PC-9 (cell line): ENCODE results near the gene AMELX. TPM values are rescaled to one million over a fixed set of nuclear protein-coding genes. Genes with fewer than 3 reads are reported as not detected.

Experiments
- BruUV-seq: library from RNA; stranded (reverse); fragments of 400-500 nt; replicated peaks from 2 replicates; lab custom pipeline; 2021; lab: Mats Ljungman, UMichigan
- CTCF ChIA-PET: fragments of 300-600 bp; sonication (Branson Sonifier 250); formaldehyde crosslinking; loops from one replicate; lab custom pipeline; 2022; ENCODE audit warnings: antibody characterized with exemption; lab: Charles Lee
- POLR2A ChIA-PET: fragments of 300-600 bp; sonication (Branson Sonifier 250); formaldehyde crosslinking; loops from one replicate; lab custom pipeline; 2022; ENCODE audit warnings: antibody characterized with exemption; ENCODE audit not compliant: unreplicated experiment; lab: Charles Lee
- DNase-seq, 2 experiments: peaks; one replicate each; pipeline versions ENCODE4 v3.0.0 to v3.0.0-alpha.2; 2015 to 2022; ENCODE audit warnings: mixed read lengths in 1 of 2
- H2AFZ ChIP-seq: fragments of 200-600 bp; sonication (generic); 2 replicates; pipeline ENCODE4 v1.8.1; 2017; ENCODE audit warnings: antibody characterized with exemption
- H3F3A ChIP-seq: fragments of 200-600 bp; sonication (generic); 2 replicates; pipeline ENCODE4 v1.8.1; 2017; ENCODE audit warnings: antibody characterized with exemption, mild to moderate bottlenecking, low read depth; ENCODE audit not compliant: insufficient read depth
- H3K27ac ChIP-seq: fragments of 200-600 bp; sonication (generic); 2 replicates; pipeline ENCODE4 v1.6.1; 2016; ENCODE audit warnings: mixed run types
- H3K27me3 ChIP-seq: fragments of 200-600 bp; sonication (generic); 2 replicates; pipeline ENCODE4 v1.6.1; 2016; ENCODE audit warnings: low read depth, mixed run types; ENCODE audit not compliant: insufficient read depth
- H3K36me3 ChIP-seq: fragments of 200-600 bp; sonication (generic); 2 replicates; pipeline ENCODE4 v1.6.1; 2016; ENCODE audit warnings: low read depth, mixed run types
- H3K4me1 ChIP-seq: fragments of 200-600 bp; sonication (generic); replicated peaks from 2 replicates; pipeline ENCODE4 v1.6.1; 2016; ENCODE audit warnings: mixed run types; ENCODE audit not compliant: insufficient read depth
- H3K4me2 ChIP-seq: fragments of 200-600 bp; sonication (generic); 2 replicates; pipeline ENCODE4 v1.6.1; 2017; ENCODE audit warnings: mixed run types
- H3K4me3 ChIP-seq: fragments of 200-600 bp; sonication (generic); 2 replicates; pipeline ENCODE4 v1.6.1; 2016; ENCODE audit warnings: mixed run types
- H3K79me2 ChIP-seq: fragments of 200-600 bp; sonication (generic); 2 replicates; pipeline ENCODE4 v1.6.1; 2017; ENCODE audit warnings: low read depth, mixed run types
- H3K9me2 ChIP-seq: fragments of 200-600 bp; sonication (generic); 2 replicates; pipeline ENCODE4 v1.8.1; 2017; ENCODE audit warnings: mild to moderate bottlenecking; ENCODE audit not compliant: insufficient read depth
- H3K9me3 ChIP-seq: fragments of 200-600 bp; sonication (generic); 2 replicates; pipeline ENCODE4 v1.8.1; 2016; ENCODE audit warnings: low read depth; ENCODE audit not compliant: insufficient read depth
- H4K20me1 ChIP-seq: fragments of 200-600 bp; sonication (generic); 2 replicates; pipeline ENCODE4 v1.8.1; 2017; ENCODE audit not compliant: insufficient read depth
- EZH2 ChIP-seq: fragments of 200-600 bp; sonication (generic); IDR thresholded peaks from 2 replicates; pipeline ENCODE4 v1.8.0; 2017; ENCODE audit warnings: antibody characterized with exemption, low read depth
- intact Hi-C: fragments of 100-400 bp; cut with micrococcal nuclease; formaldehyde crosslinking; loops from one replicate; pipeline ENCODE4 v1.10.0; 2022; ENCODE audit not compliant: unreplicated experiment
- total RNA-seq: library from RNA; stranded (reverse); gene quantifications from 2 replicates; pipeline ENCODE4 v1.2.3, GENCODE V29; 2021
- TF ChIP-seq, protein P1 (sequence below): fragments of 200-600 bp; sonication (generic); conservative IDR thresholded peaks from 2 replicates; pipeline ENCODE4 v1.6.1; 2017; ENCODE audit warnings: mixed run types, antibody characterized with exemption, mild to moderate bottlenecking, moderate library complexity

AMELX gene
- total RNA-seq, 1 experiment from 2014 or later: not detected

DNA sequence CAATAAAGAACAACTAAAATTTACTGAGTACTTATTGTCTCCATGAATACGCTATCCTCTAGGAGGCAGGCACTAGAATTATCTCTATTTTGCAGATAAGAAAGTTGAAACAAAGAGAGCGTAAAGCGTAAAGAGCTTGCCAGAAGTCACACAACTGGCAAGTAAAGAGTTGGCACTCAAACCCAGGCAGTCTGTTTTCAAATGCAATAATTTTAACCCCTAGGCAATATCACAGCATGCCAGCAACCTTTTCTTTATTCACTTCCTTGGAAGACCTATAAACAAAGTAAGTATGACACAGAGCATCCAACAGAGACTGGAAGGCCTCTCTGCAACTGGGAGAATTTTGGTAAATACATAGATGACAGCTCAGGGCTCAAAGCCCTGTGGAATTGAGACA, 23.2 kb upstream of the AMELX start:
- no peak for TF ChIP-seq EZH2
- TF ChIP-seq, protein P1, sequence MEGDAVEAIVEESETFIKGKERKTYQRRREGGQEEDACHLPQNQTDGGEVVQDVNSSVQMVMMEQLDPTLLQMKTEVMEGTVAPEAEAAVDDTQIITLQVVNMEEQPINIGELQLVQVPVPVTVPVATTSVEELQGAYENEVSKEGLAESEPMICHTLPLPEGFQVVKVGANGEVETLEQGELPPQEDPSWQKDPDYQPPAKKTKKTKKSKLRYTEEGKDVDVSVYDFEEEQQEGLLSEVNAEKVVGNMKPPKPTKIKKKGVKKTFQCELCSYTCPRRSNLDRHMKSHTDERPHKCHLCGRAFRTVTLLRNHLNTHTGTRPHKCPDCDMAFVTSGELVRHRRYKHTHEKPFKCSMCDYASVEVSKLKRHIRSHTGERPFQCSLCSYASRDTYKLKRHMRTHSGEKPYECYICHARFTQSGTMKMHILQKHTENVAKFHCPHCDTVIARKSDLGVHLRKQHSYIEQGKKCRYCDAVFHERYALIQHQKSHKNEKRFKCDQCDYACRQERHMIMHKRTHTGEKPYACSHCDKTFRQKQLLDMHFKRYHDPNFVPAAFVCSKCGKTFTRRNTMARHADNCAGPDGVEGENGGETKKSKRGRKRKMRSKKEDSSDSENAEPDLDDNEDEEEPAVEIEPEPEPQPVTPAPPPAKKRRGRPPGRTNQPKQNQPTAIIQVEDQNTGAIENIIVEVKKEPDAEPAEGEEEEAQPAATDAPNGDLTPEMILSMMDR: no peak
- Histone ChIP-seq H3K4me1 (no peaks in the 10 kb centered on the region), H3K27me3 (no peaks in the 10 kb centered on the region; the same call in 1 of the 2 replicates), H3K9me2 (no peaks in the 10 kb centered on the region), H3K4me3 (no peak overlapping the region), H3F3A (no peaks in the 10 kb centered on the region), H2AFZ (no peak overlapping the region), H3K9me3 (no peaks in the 10 kb centered on the region), H3K27ac (no peak overlapping the region), H4K20me1 (no peaks in the 10 kb centered on the region), H3K79me2 (no peaks in the 10 kb centered on the region), H3K4me2 (no peak overlapping the region), H3K36me3 (no peaks in the 10 kb centered on the region)
- ChIA-PET POLR2A (no interaction called here), CTCF (no interaction called here)
- intact Hi-C loops: no loop called here
- no TSS peak for BruUV-seq
- DNase-seq: no peak

- Histone ChIP-seq H3K4me3 (no peak overlapping the region), H3K9me3 (no peaks in the 10 kb centered on the region), H3K27ac (no peak overlapping the region), H4K20me1 (no peaks in the 10 kb centered on the region), H3K4me2 (no peak overlapping the region), H3K4me1 (no peaks in the 10 kb centered on the region), H3K36me3 (no peaks in the 10 kb centered on the region), H3F3A (no peaks in the 10 kb centered on the region), H3K79me2 (no peaks in the 10 kb centered on the region), H3K9me2 (no peaks in the 10 kb centered on the region), H3K27me3 (no peaks in the 10 kb centered on the region; the same call in 1 of the 2 replicates), H2AFZ (no peak overlapping the region)
- intact Hi-C loops: no loop called here
- ChIA-PET POLR2A (no interaction called here), CTCF (no interaction called here)
- DNase-seq: no peak
- no peak for TF ChIP-seq EZH2
- TF ChIP-seq, protein P1: no peak
- no TSS peak for BruUV-seq
These were observed 20.9 kb upstream of the AMELX start for GRCh38 chrX:11272290-11272689.

DNA sequence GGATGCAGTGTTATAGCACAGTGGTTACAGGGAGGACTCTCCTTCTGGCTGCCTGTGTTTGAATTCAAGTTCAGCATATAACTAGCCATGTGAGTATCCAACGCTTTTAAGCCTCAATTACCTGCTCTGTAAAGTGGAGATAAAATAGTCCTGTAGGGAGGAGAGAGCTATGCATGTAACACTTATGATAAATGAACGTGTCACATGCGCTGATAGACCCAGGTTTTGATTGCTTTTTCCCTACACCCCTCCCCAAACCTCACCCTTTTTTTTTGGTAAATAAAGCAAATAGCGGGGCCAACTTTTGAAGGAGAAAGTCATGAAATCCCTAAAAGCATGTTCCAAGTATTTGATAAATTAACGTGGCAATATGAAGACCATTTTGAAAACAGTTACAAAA, 20.4 kb upstream of the AMELX start:
- no peak overlapping the region for H3K4me3 ChIP-seq
- H3K36me3 ChIP-seq: no peaks in the 10 kb centered on the region
- CTCF ChIA-PET: no interaction called here
- intact Hi-C loops: no loop called here
- no peak for DNase-seq
- no peaks in the 10 kb centered on the region for H3K9me2 ChIP-seq
- H3K4me1 ChIP-seq: no peaks in the 10 kb centered on the region
- H3K27me3 ChIP-seq: no peaks in the 10 kb centered on the region; the same call in 1 of the 2 replicates
- no peak overlapping the region for H3K4me2 ChIP-seq
- POLR2A ChIA-PET: interaction anchor here (0.6 kb wide), 1 partner anchor 53 kb away, joined by 6 read pairs; no protein-coding TSS in a partner anchor
- H3K9me3 ChIP-seq: no peaks in the 10 kb centered on the region
- no peaks in the 10 kb centered on the region for H4K20me1 ChIP-seq
- TF ChIP-seq, protein P1: no peak
- TF ChIP-seq EZH2: no peak
- H3K79me2 ChIP-seq: no peaks in the 10 kb centered on the region
- no TSS peak for BruUV-seq
- H2AFZ ChIP-seq: no peak overlapping the region
- no peaks in the 10 kb centered on the region for H3F3A ChIP-seq
- H3K27ac ChIP-seq: no peak overlapping the region
